22Rv1 (cell line): ENCODE data around the gene SLC29A3.

Source experiments
- H3K27ac ChIP-seq: fragments of 450-650 bp; 2 replicates; pipeline ENCODE4 v1.5.1; 2017
- ZFX ChIP-seq: fragments of 450-650 bp; IDR thresholded peaks from 2 replicates; pipeline ENCODE4 v1.6.1; 2017; ENCODE audit warnings: antibody characterized with exemption, borderline replicate concordance
- TF ChIP-seq, protein P1 (sequence below): fragments of 450-650 bp; IDR thresholded peaks from 2 replicates; pipeline ENCODE4 v1.5.1; 2017; ENCODE audit warnings: mild to moderate bottlenecking

The SLC29A3 gene

DNA sequence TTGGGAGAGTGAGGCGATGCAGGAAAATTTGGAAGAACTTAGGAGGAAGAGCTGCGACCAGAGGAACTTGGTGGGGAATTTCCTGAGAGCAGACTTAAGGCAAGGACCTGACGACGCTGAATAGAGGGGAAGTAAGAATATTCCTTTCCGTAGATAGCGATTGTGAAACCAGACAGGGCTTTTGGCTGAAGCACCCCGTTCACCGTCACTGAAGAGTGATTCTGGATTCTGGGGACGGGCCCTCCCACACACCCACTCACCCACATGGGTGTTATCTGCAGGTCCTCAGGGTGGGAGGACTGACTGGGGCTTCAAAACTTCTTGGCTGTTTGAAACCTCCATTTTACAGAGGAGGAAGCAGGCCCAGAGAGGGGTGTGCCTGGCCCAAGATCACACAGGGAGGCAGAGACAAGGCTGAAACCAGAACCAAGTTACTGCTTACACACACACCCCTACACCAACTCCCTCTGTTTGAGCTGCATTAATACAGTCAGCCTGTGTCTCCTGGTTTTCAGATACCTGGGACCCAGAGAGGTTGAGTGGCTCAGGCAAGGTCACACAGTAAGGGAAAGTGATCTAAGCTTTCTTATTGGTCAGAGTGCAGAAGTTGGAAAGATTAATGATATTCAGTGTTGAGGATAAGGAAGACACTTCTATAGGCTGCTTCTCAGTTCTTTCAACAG, 40.4 kb downstream of the SLC29A3 start:
- H3K27ac ChIP-seq, result no peak overlapping the region
- no peak for TF ChIP-seq ZFX
- TF ChIP-seq, protein P1, sequence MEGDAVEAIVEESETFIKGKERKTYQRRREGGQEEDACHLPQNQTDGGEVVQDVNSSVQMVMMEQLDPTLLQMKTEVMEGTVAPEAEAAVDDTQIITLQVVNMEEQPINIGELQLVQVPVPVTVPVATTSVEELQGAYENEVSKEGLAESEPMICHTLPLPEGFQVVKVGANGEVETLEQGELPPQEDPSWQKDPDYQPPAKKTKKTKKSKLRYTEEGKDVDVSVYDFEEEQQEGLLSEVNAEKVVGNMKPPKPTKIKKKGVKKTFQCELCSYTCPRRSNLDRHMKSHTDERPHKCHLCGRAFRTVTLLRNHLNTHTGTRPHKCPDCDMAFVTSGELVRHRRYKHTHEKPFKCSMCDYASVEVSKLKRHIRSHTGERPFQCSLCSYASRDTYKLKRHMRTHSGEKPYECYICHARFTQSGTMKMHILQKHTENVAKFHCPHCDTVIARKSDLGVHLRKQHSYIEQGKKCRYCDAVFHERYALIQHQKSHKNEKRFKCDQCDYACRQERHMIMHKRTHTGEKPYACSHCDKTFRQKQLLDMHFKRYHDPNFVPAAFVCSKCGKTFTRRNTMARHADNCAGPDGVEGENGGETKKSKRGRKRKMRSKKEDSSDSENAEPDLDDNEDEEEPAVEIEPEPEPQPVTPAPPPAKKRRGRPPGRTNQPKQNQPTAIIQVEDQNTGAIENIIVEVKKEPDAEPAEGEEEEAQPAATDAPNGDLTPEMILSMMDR, result no peak

DNA sequence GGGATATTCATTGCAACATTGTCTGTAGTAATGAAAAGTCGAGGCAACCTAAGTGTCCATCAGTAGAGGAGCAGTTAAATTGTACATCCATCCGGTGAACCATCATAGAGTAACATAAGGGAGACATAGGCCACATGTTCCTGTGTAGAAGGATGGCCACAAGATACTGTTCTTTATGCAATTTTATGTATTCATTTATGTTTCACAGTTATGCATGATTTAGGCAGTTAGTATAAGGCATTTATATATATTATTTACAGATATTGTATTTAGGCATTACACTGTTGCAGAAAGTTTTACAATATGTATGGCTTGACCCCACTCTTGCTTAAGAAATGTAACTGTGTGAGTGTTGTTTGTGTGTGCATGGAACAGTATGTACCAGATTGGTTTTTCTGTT, 41.7 kb downstream of the SLC29A3 start:
- no peak for TF ChIP-seq ZFX
- TF ChIP-seq, protein P1, result no peak
- no peak overlapping the region for H3K27ac ChIP-seq

DNA sequence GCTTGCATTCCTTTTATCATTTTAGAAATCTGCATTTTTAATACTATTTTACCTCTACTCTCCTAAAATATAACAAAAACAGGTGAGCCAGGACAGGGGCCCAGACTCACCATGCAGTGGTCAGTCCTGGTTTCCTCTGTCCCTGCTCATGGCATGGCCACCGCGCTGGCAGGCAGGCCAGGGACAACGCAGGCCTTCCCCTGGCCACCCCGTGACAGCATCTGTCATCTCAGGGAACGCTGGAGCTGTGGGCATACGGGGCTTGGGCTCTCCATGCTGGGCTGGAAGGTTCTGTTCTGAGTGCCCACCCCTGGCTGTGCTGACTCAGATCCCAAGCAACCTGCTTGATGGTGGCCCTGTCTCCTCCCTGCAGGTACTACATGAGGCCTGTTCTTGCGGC, 42.5 kb downstream of the SLC29A3 start:
- H3K27ac ChIP-seq, result no peak overlapping the region
- TF ChIP-seq ZFX, result no peak
- TF ChIP-seq, protein P1, result no peak

DNA sequence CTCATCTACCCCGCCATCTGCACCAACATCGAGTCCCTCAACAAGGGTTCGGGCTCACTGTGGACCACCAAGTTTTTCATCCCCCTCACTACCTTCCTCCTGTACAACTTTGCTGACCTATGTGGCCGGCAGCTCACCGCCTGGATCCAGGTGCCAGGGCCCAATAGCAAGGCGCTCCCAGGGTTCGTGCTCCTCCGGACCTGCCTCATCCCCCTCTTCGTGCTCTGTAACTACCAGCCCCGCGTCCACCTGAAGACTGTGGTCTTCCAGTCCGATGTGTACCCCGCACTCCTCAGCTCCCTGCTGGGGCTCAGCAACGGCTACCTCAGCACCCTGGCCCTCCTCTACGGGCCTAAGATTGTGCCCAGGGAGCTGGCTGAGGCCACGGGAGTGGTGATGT, 43.1 kb downstream of the SLC29A3 start:
- no peak overlapping the region for H3K27ac ChIP-seq
- no peak for TF ChIP-seq ZFX
- TF ChIP-seq, protein P1, result no peak

DNA sequence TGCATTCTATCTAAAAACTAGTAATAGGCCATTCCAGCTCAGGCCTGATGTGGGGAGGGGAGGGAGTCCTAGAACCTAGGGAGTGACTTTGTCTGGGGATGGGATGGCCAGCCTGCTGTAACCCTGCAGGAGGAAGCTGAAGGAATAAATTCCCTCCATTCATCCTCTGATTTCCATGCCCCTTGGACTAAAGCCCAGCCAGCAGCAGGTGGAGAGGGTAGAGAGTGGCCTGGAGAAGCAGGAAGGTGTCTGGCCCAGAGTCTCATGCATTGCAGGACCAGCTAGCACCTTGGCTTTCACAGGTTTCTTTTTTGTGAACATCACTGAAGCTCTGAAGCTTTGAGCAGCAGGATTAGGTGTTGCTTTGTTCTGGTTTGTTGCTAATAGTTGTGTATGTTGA, 44.9 kb downstream of the SLC29A3 start:
- H3K27ac ChIP-seq, result no peak overlapping the region

DNA sequence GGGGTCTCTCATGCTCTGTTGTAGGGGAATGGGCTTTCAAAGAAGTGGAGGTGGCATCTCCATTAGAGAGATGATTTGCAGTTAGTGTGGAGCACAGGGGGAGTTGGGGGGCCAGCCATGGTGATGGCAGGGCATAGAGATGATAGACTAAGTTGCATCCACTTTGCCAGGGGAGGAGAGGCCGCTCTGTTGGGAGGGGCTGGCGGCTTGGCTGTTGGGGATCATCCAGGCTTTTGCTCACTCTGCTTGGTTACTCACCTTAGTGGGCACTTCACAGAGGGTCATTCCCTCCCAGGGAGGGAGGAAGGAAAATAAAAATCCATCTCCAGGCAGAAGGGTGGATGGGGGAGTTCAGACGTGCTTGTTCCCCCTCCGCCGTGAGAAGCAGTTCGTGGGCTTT, 46.3 kb downstream of the SLC29A3 start:
- TF ChIP-seq, protein P1, result no peak
- TF ChIP-seq ZFX, result no peak
- H3K27ac ChIP-seq, result no peak overlapping the region

More for the DNA sequence above, 44.9 kb downstream of the SLC29A3 start:
- no peak for TF ChIP-seq ZFX
- TF ChIP-seq, protein P1, result no peak

DNA sequence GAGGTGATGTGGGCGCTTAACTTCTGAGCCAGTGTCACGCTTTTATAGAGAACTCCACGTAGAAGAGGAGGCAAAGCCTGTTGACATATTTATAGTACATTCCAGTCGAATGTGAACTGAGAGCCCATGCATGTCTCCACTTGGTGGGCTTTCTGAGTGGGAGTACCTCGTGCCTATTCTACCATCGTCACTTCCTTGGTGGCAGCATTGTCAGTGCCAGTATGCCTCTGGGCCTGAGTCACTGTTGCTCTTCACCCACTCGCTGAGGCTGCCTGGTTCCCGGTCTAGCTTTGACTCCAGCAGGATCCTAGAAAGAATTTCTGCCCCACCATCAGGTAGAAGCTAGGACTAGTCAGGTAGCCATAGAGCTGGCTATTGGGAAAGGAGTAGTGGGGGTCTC, 47.6 kb downstream of the SLC29A3 start:
- no peak overlapping the region for H3K27ac ChIP-seq
- TF ChIP-seq, protein P1, result no peak
- TF ChIP-seq ZFX, result no peak
